ENCODE measurements around the gene SPANXA1.
"Not testable (repeated sequence)": the region's sequence is repeated elsewhere in the genome, so short reads cannot be mapped to it uniquely, and the experiment has no call there.

Gene SPANXA1, protein sequence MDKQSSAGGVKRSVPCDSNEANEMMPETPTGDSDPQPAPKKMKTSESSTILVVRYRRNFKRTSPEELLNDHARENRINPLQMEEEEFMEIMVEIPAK

DNA sequence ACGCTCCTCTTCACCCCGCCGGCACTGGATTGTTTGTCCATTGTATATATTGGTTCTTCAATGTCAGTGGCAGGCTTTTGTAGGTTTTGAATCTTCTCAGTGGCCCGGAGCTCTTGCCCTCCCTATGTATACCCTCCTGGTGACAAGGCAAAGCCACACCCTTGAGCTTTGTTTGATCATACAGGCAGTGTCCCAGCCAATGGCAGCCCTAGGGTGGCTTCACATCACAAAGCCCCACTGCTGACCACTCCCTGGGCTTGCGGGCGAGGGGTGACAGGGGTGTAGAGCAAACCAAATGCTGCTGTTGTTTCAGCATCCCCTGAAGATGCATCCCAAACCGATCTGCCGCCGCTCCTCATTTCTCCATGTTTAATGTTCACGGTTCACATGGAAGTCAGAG lies at the start of gene SPANXA1:
SPANXA1 (minus strand) TSS at position 101 of the 400 bp plus-strand sequence; CDS start at position 41, 60 bp downstream.
- not testable (repeated sequence) for DNase-seq (ENCODE audit: low spot score)

DNA sequence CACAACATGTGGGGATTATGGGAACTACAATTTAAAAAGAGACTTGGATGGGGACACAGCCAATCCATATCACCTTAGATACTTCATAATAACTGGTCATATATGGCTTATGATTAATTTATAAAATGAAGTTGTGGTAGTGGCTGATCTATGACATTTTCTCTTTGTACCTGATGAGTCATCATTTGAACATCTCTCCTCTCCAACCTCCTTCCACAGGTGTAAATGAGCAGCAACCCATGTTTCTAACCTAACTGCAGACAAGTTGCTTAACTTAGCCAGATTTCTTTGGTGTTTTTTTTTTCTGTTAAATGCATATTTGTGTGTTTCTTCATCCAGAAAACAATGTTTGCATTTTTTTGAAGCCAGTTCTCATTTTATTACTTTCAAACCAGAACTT lies 47.6 kb upstream of the SPANXA1 start:
- DNase-seq (ENCODE audit: low spot score): no peak

DNA sequence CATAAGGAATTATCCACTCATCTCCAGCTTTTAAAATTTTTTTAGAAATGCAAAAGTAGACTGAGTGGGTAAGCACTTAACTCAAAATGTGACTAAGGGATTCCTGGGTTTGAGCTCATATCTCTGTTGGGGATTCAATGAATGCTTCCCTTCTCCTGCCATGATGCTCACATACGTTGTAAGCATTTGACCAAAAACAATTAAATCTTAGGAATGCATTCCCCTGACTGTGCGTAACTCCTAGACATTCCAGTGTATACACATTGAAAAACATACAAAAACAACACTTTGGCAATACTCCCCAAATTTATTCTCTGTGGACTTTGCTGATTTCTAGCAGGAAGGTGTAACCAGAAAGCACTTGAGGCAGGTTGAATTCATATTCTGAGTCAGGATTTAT lies 34.8 kb upstream of the SPANXA1 start:
- no peak for DNase-seq (ENCODE audit: low spot score)

DNA sequence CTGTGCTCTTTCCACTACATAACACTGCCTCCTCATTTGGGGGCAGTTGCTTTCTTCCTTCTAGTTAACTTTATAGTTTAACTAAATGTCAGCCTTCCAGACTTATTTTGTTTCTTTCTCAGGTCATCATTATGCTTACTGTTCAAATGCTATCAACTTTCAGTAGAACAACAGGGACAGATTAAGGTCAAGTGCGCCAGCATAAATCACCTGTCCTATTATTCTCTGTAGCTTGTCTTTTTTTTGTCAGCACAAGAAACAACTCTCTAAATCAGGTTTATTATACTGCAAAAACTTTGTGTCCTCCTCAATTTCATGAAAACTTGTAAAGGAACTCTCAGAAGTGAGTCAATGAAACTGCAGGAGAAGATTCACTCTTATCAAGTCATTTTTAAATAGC lies 24.6 kb upstream of the SPANXA1 start:
- no peak for DNase-seq (ENCODE audit: low spot score)

DNA sequence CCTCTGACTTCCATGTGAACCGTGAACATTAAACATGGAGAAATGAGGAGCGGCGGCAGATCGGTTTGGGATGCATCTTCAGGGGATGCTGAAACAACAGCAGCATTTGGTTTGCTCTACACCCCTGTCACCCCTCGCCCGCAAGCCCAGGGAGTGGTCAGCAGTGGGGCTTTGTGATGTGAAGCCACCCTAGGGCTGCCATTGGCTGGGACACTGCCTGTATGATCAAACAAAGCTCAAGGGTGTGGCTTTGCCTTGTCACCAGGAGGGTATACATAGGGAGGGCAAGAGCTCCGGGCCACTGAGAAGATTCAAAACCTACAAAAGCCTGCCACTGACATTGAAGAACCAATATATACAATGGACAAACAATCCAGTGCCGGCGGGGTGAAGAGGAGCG lies 4.9 kb upstream of the SPANXA1 start, which contains the start of gene SPANXA2:
SPANXA2 (plus strand) TSS at position 301 of the 400 bp plus-strand sequence; CDS start at position 361, 60 bp downstream.
- not testable (repeated sequence) for DNase-seq (ENCODE audit: low spot score)

DNA sequence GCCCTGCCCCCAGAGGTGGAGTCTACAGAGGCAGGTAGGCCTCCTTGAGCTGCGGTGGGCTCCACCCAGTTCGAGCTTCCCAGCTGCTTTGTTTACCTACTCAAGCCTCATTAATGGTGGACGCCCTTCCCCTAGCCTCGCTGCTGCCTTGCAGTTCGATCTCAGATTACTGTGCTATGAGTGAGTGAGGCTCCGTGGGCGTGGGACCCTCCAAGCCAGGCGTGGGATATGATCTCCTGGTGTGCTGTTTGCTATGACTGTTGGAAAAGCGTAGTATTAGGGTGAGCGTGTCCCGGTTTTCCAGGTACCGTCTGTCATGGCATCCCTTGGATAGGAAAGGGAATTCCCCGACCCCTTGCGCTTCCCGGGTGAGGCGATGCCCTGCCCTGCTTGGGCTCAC lies 42.0 kb downstream of the SPANXA1 start:
- DNase-seq (ENCODE audit: low spot score): not testable (repeated sequence)
